GM12872 (cell line): ENCODE measurements around the gene KCNQ1.

Source experiments
- TF ChIP-seq, protein P1 (sequence below): IDR thresholded peaks from 3 replicates; pipeline ENCODE4 v1.5.1; 2011; ENCODE audit warnings: low read depth, mild to moderate bottlenecking, low read length, moderate library complexity; ENCODE audit not compliant: insufficient read depth

Gene KCNQ1

DNA sequence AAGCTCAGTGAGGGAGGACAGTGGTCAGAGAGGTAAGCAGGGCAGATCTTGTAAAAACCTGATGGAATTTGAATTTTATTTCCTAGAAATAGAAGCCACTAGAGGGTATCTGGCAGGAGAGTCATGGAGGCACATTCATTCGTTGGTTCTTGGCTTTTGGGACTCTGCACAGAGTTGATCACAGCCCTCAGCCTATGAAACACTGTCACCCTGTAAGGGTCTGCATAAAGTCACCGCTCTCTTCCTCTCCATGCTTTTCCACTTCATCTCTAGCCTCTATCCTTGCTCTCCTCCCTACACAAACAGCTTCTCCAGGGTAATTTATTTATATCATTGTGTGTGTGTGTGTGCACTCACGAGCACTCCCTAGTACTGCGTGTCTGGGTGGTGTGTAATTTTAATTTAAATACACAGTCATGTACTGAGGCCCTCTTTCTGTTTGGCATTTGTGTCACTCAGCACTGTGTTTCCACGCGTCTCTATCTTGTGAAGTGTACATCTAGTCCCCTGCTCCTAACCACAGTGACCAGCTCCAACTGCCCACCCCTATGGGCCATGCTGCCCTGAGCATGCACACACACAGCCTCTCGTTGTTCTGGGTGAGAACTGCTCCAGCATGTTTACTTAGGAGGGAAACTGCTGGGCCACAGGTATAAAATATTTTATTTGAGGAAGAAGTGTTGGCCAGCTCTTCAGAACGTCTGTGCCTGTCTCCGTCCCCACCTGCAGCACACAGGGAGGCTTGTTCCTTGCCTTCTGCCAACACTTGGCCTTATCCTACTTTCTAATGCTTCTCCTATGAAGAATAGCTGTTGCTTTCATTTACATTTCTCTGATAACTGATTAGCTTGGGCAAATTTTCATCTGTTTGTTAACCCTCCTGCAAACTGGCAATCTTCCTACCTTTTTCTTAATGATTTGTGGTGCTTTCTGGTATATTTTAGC is 250.5 kb downstream of the KCNQ1 start:
- TF ChIP-seq, protein P1, sequence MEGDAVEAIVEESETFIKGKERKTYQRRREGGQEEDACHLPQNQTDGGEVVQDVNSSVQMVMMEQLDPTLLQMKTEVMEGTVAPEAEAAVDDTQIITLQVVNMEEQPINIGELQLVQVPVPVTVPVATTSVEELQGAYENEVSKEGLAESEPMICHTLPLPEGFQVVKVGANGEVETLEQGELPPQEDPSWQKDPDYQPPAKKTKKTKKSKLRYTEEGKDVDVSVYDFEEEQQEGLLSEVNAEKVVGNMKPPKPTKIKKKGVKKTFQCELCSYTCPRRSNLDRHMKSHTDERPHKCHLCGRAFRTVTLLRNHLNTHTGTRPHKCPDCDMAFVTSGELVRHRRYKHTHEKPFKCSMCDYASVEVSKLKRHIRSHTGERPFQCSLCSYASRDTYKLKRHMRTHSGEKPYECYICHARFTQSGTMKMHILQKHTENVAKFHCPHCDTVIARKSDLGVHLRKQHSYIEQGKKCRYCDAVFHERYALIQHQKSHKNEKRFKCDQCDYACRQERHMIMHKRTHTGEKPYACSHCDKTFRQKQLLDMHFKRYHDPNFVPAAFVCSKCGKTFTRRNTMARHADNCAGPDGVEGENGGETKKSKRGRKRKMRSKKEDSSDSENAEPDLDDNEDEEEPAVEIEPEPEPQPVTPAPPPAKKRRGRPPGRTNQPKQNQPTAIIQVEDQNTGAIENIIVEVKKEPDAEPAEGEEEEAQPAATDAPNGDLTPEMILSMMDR = no peak

DNA sequence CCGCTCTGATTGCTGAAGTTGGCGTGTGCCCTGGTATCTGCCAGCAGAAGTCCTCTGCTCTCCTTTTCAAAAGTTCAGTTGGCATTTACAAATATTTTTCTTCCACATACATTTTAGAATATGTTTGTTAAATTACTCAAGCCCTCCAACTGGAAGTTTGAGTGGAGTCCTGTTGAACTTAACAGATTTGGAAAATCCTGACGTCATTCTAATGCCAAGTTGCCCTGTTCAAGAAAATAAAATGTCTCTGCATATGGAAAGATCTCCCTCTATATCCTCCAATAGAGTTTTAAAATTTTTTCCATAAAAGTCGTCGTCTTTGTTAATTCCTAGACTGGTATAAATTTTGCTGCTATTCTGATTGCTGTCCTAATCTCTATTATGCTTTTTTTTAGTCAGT is 251.6 kb downstream of the KCNQ1 start:
- TF ChIP-seq, protein P1 = no peak

DNA sequence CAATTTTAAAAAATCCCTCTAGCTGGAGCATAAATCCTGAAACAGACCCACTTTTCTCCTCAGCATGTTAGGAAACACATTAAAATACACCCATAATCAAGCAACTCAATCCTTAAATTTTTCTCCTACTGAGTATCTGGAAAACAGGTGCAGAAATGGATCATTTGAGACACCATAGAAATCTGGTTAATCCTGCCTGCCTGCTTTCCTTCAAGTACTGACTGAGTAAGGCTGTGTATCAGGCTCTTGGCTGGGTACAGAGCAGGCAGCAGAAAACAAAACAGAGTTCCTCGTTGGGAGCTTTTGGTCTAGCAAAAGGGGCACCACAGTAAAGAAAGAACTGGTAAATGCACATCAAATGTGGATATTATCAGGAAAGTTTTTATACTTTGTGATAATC is 253.1 kb downstream of the KCNQ1 start:
- TF ChIP-seq, protein P1 = no peak

DNA sequence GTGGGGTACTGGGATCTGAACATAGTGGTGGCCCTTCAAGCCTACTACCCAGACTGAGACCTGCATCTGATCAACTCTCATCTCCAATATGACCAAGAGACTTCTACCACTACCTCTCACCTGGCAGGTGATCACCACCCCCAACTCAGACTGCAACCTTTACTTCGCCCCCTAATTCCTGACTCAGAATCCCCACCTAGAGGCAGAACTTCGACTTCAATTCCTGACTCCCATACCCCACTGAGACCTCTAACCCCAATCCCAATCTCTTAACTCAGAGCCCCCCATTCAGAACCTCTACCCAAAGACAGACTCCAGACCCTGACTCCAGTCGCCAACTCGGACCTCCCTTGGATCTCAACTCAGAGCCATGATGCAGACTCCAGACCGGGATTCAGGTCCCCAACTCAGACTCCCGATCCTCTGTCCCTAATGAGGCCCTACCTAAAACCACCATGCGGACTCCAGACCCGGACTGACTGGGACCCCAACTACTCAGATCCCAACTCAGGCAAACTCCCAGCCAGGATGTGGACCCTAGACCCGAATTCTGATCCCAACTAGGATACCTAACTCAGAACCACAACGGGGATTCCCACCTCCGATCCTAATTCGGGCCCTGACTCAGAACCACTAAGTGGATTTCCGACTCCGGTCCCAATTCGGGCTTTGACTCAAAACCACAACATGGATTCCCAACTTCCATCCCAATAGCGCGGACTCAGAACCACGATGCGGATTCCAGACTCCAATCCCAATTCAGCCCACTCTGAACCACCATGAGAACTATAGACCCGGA is 253.8 kb downstream of the KCNQ1 start:
- TF ChIP-seq, protein P1 = 0 out of 3 replicates have a peak, but pooled peaks have one; percentile 7

DNA sequence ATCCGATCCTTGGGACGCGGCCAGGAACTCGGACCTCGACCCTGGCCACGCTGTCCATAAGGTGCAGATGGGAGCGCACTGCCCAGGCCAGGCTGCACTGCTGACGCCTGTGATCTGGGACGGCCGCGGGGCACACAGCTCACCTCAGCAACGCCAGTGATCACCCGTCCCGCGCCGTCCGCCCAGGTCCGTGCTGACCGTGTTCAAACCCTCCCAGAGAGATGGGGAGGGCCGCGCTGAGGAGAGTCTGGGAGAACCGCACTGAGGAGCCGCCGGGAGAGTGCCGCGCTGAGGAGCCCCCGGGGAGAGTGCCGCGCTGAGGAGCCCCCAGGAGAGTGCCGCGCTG is 254.3 kb downstream of the KCNQ1 start:
- TF ChIP-seq, protein P1 = no peak

DNA sequence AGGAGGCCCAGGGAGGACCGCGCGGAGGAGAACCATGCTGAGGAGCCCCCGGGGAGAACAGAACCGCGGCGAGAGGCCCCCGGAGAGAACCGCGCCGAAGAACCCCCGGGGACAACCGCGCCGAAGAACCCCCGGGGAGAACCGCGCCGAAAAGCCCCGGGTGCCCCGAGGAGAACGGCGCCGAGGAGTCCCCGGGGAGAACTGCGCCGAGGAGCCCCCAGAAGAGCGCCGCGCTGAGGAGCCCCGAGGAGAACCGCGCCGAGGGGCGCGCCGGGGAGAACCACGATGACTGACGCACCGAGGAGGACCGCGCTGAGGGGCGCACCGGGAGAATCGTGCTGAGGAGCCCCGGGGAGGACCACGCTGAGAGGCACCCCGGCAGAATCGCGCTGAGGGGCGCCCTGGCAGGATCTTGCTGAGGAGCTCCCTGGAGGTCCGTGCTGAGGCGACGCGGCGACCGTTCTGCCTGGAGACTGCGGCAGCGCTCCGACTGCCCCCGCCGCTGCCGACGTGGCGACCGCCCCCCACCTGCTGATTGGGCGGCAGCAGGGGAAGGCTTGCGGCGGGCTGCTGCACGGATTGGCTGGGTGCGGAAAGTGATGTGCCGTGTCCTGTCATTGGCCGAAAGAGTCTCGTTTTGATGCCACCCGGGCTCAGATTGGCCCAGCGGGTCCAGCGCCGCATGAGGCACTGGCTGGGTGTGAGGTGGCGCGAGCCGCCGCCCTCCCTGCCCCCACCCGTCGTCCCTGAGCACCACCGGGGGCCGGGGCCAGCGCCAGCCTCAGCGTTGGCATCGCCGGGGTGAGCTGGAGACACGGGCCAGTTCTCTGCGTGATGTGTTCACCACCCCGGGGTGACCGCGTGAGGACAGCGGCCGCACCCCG is 255.0 kb downstream of the KCNQ1 start, which contains the start of gene KCNQ1OT1:
KCNQ1OT1 (minus strand) TSS at position 464 of the 884 bp plus-strand sequence.
- TF ChIP-seq, protein P1 = no peak
